Fibroblast of peridontal ligament (primary cell): Measurements from ENCODE around the gene MMD.
A peak's percentile ranks its signal among the peaks of the same experiment; 100 is the strongest.
"Not testable (repeated sequence)": the region's sequence is repeated elsewhere in the genome, so short reads cannot be mapped to it uniquely, and the experiment has no call there.

Experiments used
- DNase-seq: peaks from one replicate; pipeline ENCODE4 v3.0.0-alpha.2; 2010; ENCODE audit errors: extremely low read depth

MMD gene

GRCh38 chr17:55395803-55396505, 25.7 kb downstream of the MMD start:
- no peak for DNase-seq

- DNase-seq: no peak
These were observed 27.1 kb downstream of the MMD start for GRCh38 chr17:55394357-55395021.

GRCh38 chr17:55391764-55392467, 29.7 kb downstream of the MMD start:
- no peak for DNase-seq

- DNase-seq: no peak
These were observed 30.3 kb downstream of the MMD start for GRCh38 chr17:55391244-55391757.

- no peak for DNase-seq
These were observed 31.2 kb downstream of the MMD start for GRCh38 chr17:55390364-55390977.

- not testable (repeated sequence) for DNase-seq
These were observed 31.9 kb downstream of the MMD start for GRCh38 chr17:55389715-55390114.

- DNase-seq: no peak
These were observed 32.8 kb downstream of the MMD start for GRCh38 chr17:55388842-55389241.

- DNase-seq: no peak
These were observed 34.8 kb downstream of the MMD start for GRCh38 chr17:55386796-55387332.

GRCh38 chr17:55384643-55385232, 36.9 kb downstream of the MMD start:
- no peak for DNase-seq

- DNase-seq: no peak
These were observed 37.6 kb downstream of the MMD start for GRCh38 chr17:55383771-55384642.

GRCh38 chr17:55381017-55381770, 40.4 kb downstream of the MMD start:
- DNase-seq: no peak

GRCh38 chr17:55377671-55378275, 43.9 kb downstream of the MMD start:
- DNase-seq: no peak

GRCh38 chr17:55368706-55369105, 52.9 kb downstream of the MMD start:
- no peak for DNase-seq

- DNase-seq: no peak
These were observed 55.6 kb downstream of the MMD start for GRCh38 chr17:55366020-55366481.

- DNase-seq: no peak
These were observed 58.6 kb downstream of the MMD start for GRCh38 chr17:55363033-55363432.

GRCh38 chr17:55360971-55361370, 60.7 kb downstream of the MMD start:
- DNase-seq: no peak

- peak; percentile 68 for DNase-seq
These were observed 65.0 kb downstream of the MMD start for GRCh38 chr17:55356434-55357328.

- DNase-seq: no peak
These were observed 66.7 kb downstream of the MMD start for GRCh38 chr17:55354941-55355340.
